Measurements from ENCODE around the gene GRIK2. TPM values are rescaled to one million over a fixed set of nuclear protein-coding genes. Genes with fewer than 3 reads are reported as not detected.
A peak's percentile ranks its signal among the peaks of the same experiment; 100 is the strongest.

Gene GRIK2
- total RNA-seq, 1 donor from 2014 or later = 2.5 TPM

GRCh38 chr6:101534821-101535220 is 141.3 kb downstream of the GRIK2 start:
- no peaks in the 10 kb centered on the region for H3K36me3 Mint-ChIP-seq (ENCODE audit: low read depth, unreplicated experiment)
- peaks cover 30% of the 10 kb centered on the region for H3K4me1 Mint-ChIP-seq (ENCODE audit: low read depth, unreplicated experiment)
- Histone ChIP-seq H3K4me2 (ENCODE audit: low read length) (peak overlapping the region; percentile 30), H4K20me1 (ENCODE audit: insufficient read depth, low read length) (no peaks in the 10 kb centered on the region), H3K27ac (ENCODE audit: low read depth, low read length) (peak overlapping the region; percentile 22), H3K4me3 (ENCODE audit: insufficient read depth, low read depth, low read length) (no peak overlapping the region), H3K27me3 (ENCODE audit: insufficient read depth, low read length) (no peaks in the 10 kb centered on the region), H2AFZ (ENCODE audit: low read depth, low read length) (no peak overlapping the region), H3K79me2 (ENCODE audit: insufficient read depth, low read length) (no peaks in the 10 kb centered on the region), H3K4me1 (ENCODE audit: insufficient read depth, low read length) (peaks cover 8% of the 10 kb centered on the region), H3K9me3 (ENCODE audit: insufficient read depth, low read depth, low read length) (no peaks in the 10 kb centered on the region), H3K36me3 (ENCODE audit: insufficient read depth, low read length) (no peaks in the 10 kb centered on the region), H3K9ac (ENCODE audit: low read length) (no peak overlapping the region)
- DNase-seq (ENCODE audit: low read depth) = no peak
- H3K9me3 Mint-ChIP-seq (ENCODE audit: unreplicated experiment) = no peaks in the 10 kb centered on the region
- FAIRE-seq = no peak
- no peaks in the 10 kb centered on the region for H3K27me3 Mint-ChIP-seq (ENCODE audit: low read depth, unreplicated experiment)
- TF ChIP-seq CTCF (IDR thresholded peaks at IDR 0.05; ENCODE audit: insufficient read depth, low read depth, low read length) (no peak), EZH2 (IDR thresholded peaks at IDR 0.05; ENCODE audit: insufficient read depth, low read length) (no peak)
- H3K27ac Mint-ChIP-seq (ENCODE audit: unreplicated experiment) = peak overlapping the region; percentile 54
- no peak overlapping the region for H3K4me3 Mint-ChIP-seq (ENCODE audit: unreplicated experiment)

- H2AFZ ChIP-seq (ENCODE audit: low read depth, low read length) = no peak overlapping the region
- no peaks in the 10 kb centered on the region for H3K27me3 ChIP-seq (ENCODE audit: insufficient read depth, low read length)
- no peak overlapping the region for H3K9ac ChIP-seq (ENCODE audit: low read length)
- H3K36me3 Mint-ChIP-seq (ENCODE audit: low read depth, unreplicated experiment) = no peaks in the 10 kb centered on the region
- H3K4me1 ChIP-seq (ENCODE audit: insufficient read depth, low read length) = peaks cover 11% of the 10 kb centered on the region
- TF ChIP-seq CTCF (IDR thresholded peaks at IDR 0.05; ENCODE audit: insufficient read depth, low read depth, low read length) = no peak
- no peak for TF ChIP-seq EZH2 (IDR thresholded peaks at IDR 0.05; ENCODE audit: insufficient read depth, low read length)
- H3K4me3 ChIP-seq (ENCODE audit: insufficient read depth, low read depth, low read length) = no peak overlapping the region
- no peaks in the 10 kb centered on the region for H3K79me2 ChIP-seq (ENCODE audit: insufficient read depth, low read length)
- FAIRE-seq = no peak
- H4K20me1 ChIP-seq (ENCODE audit: insufficient read depth, low read length) = no peaks in the 10 kb centered on the region
- H3K27ac ChIP-seq (ENCODE audit: low read depth, low read length) = no peak overlapping the region
- no peak for DNase-seq (ENCODE audit: low read depth)
- H3K36me3 ChIP-seq (ENCODE audit: insufficient read depth, low read length) = no peaks in the 10 kb centered on the region
- H3K9me3 Mint-ChIP-seq (ENCODE audit: unreplicated experiment) = no peaks in the 10 kb centered on the region
- no peaks in the 10 kb centered on the region for H3K9me3 ChIP-seq (ENCODE audit: insufficient read depth, low read depth, low read length)
- no peaks in the 10 kb centered on the region for H3K27me3 Mint-ChIP-seq (ENCODE audit: low read depth, unreplicated experiment)
- peaks cover 33% of the 10 kb centered on the region for H3K4me1 Mint-ChIP-seq (ENCODE audit: low read depth, unreplicated experiment)
- no peak overlapping the region for H3K4me3 Mint-ChIP-seq (ENCODE audit: unreplicated experiment)
- no peak overlapping the region for H3K4me2 ChIP-seq (ENCODE audit: low read length)
- no peak overlapping the region for H3K27ac Mint-ChIP-seq (ENCODE audit: unreplicated experiment)
These were observed 144.3 kb downstream of the GRIK2 start for GRCh38 chr6:101537753-101538316.

GRCh38 chr6:101539510-101540245 is 146.2 kb downstream of the GRIK2 start:
- H3K9me3 Mint-ChIP-seq (ENCODE audit: unreplicated experiment) = no peaks in the 10 kb centered on the region
- H3K27ac Mint-ChIP-seq (ENCODE audit: unreplicated experiment) = peak overlapping the region; percentile 84
- Histone ChIP-seq H3K9me3 (ENCODE audit: insufficient read depth, low read depth, low read length) (no peaks in the 10 kb centered on the region), H3K9ac (ENCODE audit: low read length) (no peak overlapping the region), H2AFZ (ENCODE audit: low read depth, low read length) (no peak overlapping the region), H3K79me2 (ENCODE audit: insufficient read depth, low read length) (no peaks in the 10 kb centered on the region), H3K4me2 (ENCODE audit: low read length) (no peak overlapping the region), H3K27me3 (ENCODE audit: insufficient read depth, low read length) (no peaks in the 10 kb centered on the region), H3K4me3 (ENCODE audit: insufficient read depth, low read depth, low read length) (no peak overlapping the region), H4K20me1 (ENCODE audit: insufficient read depth, low read length) (no peaks in the 10 kb centered on the region), H3K36me3 (ENCODE audit: insufficient read depth, low read length) (no peaks in the 10 kb centered on the region), H3K27ac (ENCODE audit: low read depth, low read length) (no peak overlapping the region), H3K4me1 (ENCODE audit: insufficient read depth, low read length) (peaks cover 6% of the 10 kb centered on the region)
- H3K27me3 Mint-ChIP-seq (ENCODE audit: low read depth, unreplicated experiment) = no peaks in the 10 kb centered on the region
- H3K4me1 Mint-ChIP-seq (ENCODE audit: low read depth, unreplicated experiment) = peaks cover 37% of the 10 kb centered on the region
- TF ChIP-seq EZH2 (IDR thresholded peaks at IDR 0.05; ENCODE audit: insufficient read depth, low read length) = no peak
- TF ChIP-seq CTCF (IDR thresholded peaks at IDR 0.05; ENCODE audit: insufficient read depth, low read depth, low read length) = no peak
- no peaks in the 10 kb centered on the region for H3K36me3 Mint-ChIP-seq (ENCODE audit: low read depth, unreplicated experiment)
- no peak for FAIRE-seq
- peak; percentile 75 for DNase-seq (ENCODE audit: low read depth)
- H3K4me3 Mint-ChIP-seq (ENCODE audit: unreplicated experiment) = no peak overlapping the region
